Measurements from ENCODE around the gene XG.

GRCh38 chrX:2846992-2847391 lies 95.2 kb downstream of the XG start:
- TF ChIP-seq CTCF (IDR thresholded peaks at IDR 0.05; ENCODE audit: low read depth, low read length) (no peak), EZH2phosphoT487 (IDR thresholded peaks at IDR 0.05; ENCODE audit: low read depth) (no peak)

All from OCI-LY3 (cell line).